GM12878 (cell line): ENCODE results near the gene PLAAT5. TPM values are rescaled to one million over a fixed set of nuclear protein-coding genes. Genes with fewer than 3 reads are reported as not detected.

Source experiments
- ATAC-seq: fragments of 200-7000 bp; cut with Tn5 transposase; 3 replicates; pipeline ENCODE4 v1.9.1; 2020; ENCODE audit warnings: mild to moderate bottlenecking, moderate library complexity
- BruUV-seq: library from RNA; stranded (reverse); fragments of 400-500 nt; replicated peaks from 2 replicates; lab custom pipeline; 2021; lab: Mats Ljungman, UMichigan
- CTCF ChIA-PET: fragments of 300-600 bp; sonication (Branson Sonifier 250); formaldehyde crosslinking; extraction: SDS; loops from one replicate; lab custom pipeline; 2021; ENCODE audit warnings: inconsistent platforms; lab: Yijun Ruan, JAX
- POLR2A ChIA-PET: fragments of 350-600 bp; formaldehyde crosslinking; extraction: SDS; loops from one replicate; lab custom pipeline; 2021; ENCODE audit warnings: inconsistent platforms; lab: Charles Lee
- RAD21 ChIA-PET: fragments of 300-600 bp; sonication (Branson Sonifier 250); formaldehyde crosslinking; loops from one replicate; lab custom pipeline; 2023; ENCODE audit warnings: antibody characterized with exemption; ENCODE audit not compliant: unreplicated experiment; lab: Charles Lee
- SMC1A ChIA-PET: fragments of 300-600 bp; sonication (Branson Sonifier 250); formaldehyde crosslinking; loops from one replicate; lab custom pipeline; 2023; ENCODE audit not compliant: unreplicated experiment, uncharacterized antibody; lab: Charles Lee
- DNase-seq: peaks from one replicate; pipeline ENCODE4 v3.0.0-alpha.2; 2011; ENCODE audit warnings: low read depth, low spot score
- FAIRE-seq: peaks from 3 replicates; lab custom pipeline; 2011; peaks lifted over from hg19 to GRCh38; lab: Jason Lieb, UNC
- H2AFZ ChIP-seq: 2 replicates; pipeline ENCODE4 v1.6.0; 2011; ENCODE audit warnings: low read depth, low read length, control low read depth; ENCODE audit not compliant: control insufficient read depth
- H3K27ac ChIP-seq: 2 replicates; pipeline ENCODE4 v1.5.1; 2011; ENCODE audit warnings: control low read depth; ENCODE audit not compliant: control insufficient read depth, insufficient read depth
- H3K27me3 ChIP-seq, 2 experiments: replicated peaks in 1 of 2; 2 replicates each; pipeline versions ENCODE4 v1.6.0 to v1.6.1; 2011; ENCODE audit warnings: low read length in 1 of 2; ENCODE audit not compliant: control insufficient read depth in 2 of 2, insufficient read depth in 2 of 2
- H3K36me3 ChIP-seq, 2 experiments: 2 replicates each; pipeline ENCODE4 v1.5.1; 2011; ENCODE audit warnings: low read length in 1 of 2; ENCODE audit not compliant: control insufficient read depth in 2 of 2, insufficient read depth in 2 of 2
- H3K4me1 ChIP-seq: 2 replicates; pipeline ENCODE4 v1.6.1; 2011; ENCODE audit warnings: mild to moderate bottlenecking, low read length, moderate library complexity, mixed read lengths; ENCODE audit not compliant: control insufficient read depth, insufficient read depth
- H3K4me2 ChIP-seq: 2 replicates; pipeline ENCODE4 v1.6.0; 2011; ENCODE audit warnings: control low read depth; ENCODE audit not compliant: control insufficient read depth, insufficient read depth
- H3K4me3 ChIP-seq: fragments of 200-600 bp; sonication (generic); 2 replicates; pipeline ENCODE4 v1.5.1; 2016
- H3K79me2 ChIP-seq: 2 replicates; pipeline ENCODE4 v1.6.0; 2011; ENCODE audit warnings: low read length; ENCODE audit not compliant: control insufficient read depth, insufficient read depth
- H3K9ac ChIP-seq: 2 replicates; pipeline ENCODE4 v1.8.0; 2011; ENCODE audit warnings: low read length, control low read depth, mixed read lengths; ENCODE audit not compliant: control insufficient read depth, insufficient read depth
- H3K9me3 ChIP-seq: replicated peaks from 3 replicates; pipeline ENCODE4 v1.5.1; 2011; ENCODE audit warnings: mild to moderate bottlenecking, low read length; ENCODE audit not compliant: control insufficient read depth, insufficient read depth
- H4K20me1 ChIP-seq: 2 replicates; pipeline ENCODE4 v1.6.0; 2011; ENCODE audit not compliant: control insufficient read depth, insufficient read depth
- CBX3 ChIP-seq: fragments of 200-600 bp; sonication (generic); IDR thresholded peaks from 2 replicates; pipeline ENCODE4 v1.6.1; 2016; ENCODE audit warnings: low read depth, borderline replicate concordance
- IRF4 ChIP-seq: IDR thresholded peaks from 2 replicates; pipeline ENCODE4 v1.6.1; 2011; ENCODE audit warnings: low read depth, low read length
- NFIC ChIP-seq: IDR thresholded peaks from 2 replicates; pipeline ENCODE4 v1.6.1; 2012; ENCODE audit warnings: low read depth, mild to moderate bottlenecking, inconsistent platforms, low read length, moderate library complexity
- SIX5 ChIP-seq: IDR thresholded peaks from 2 replicates; pipeline ENCODE4 v1.6.1; 2011; ENCODE audit warnings: mild to moderate bottlenecking, low read depth, low read length, moderate library complexity; ENCODE audit not compliant: severe bottlenecking
- SREBF1 ChIP-seq: IDR thresholded peaks from 2 replicates; pipeline ENCODE4 v1.6.1; 2012; ENCODE audit warnings: mild to moderate bottlenecking, low read length
- TBL1XR1 ChIP-seq: IDR thresholded peaks from 2 replicates; pipeline ENCODE4 v1.6.1; 2012; ENCODE audit warnings: low read depth, low read length, improper control_type of control experiment
- WGBS: methylation state at CpG from one replicate; pipeline ENCODE4 v1.1.6; 2016; ENCODE audit warnings: low lambda C conversion rate; ENCODE audit not compliant: insufficient replicate concordance, insufficient coverage; ENCODE audit errors: missing lambda C conversion rate; 5-methylcytosine and 5-hydroxymethylcytosine counted together
- in situ Hi-C: fragments of 300-500 bp; cut with MboI; formaldehyde crosslinking; loops from 9 replicates; pipeline ENCODE4 v1.14.3; 2018; ENCODE audit warnings: mixed read lengths
- intact Hi-C: fragments of 100-400 bp; cut with micrococcal nuclease; formaldehyde crosslinking; loops from one replicate; pipeline ENCODE4 v1.14.2; 2022; ENCODE audit not compliant: unreplicated experiment
- polyA plus RNA-seq, 11 experiments: library from polyadenylated mRNA; depleted of rRNA in 4 of 11; unstranded in 6 of 11; stranded (reverse) in 5 of 11; fragments of >200 nt; fragmentation: Nextera tagmentation in 4 of 11; fragmentation: Illumina TruSeq in 1 of 11; extraction: Ambion mirVana in 4 of 11; extraction: Trizol in 1 of 11; gene quantifications; 1 replicate in 1 of 11; 2 replicates in 10 of 11; pipeline versions ENCODE4 v1.2.1 to v1.2.3, GENCODE V29; 2011 to 2016; ENCODE audit warnings: inconsistent platforms in 2 of 11, missing spikeins in 2 of 11, low read depth in 1 of 11
- total RNA-seq, 4 experiments: library from RNA; depleted of rRNA in 3 of 4; stranded (reverse); fragments of >200 nt in 3 of 4; fragmentation: Illumina TruSeq in 1 of 4; extraction: Trizol in 1 of 4; gene quantifications; 2 replicates each; pipeline versions ENCODE4 v1.2.1 to v1.2.3, GENCODE V29; 2013 to 2021
- TF ChIP-seq, protein P1 (sequence below): fragments of 450-650 bp; formaldehyde crosslinking; IDR thresholded peaks from 2 replicates; pipeline ENCODE4 v1.5.0; 2022; ENCODE audit warnings: mild to moderate bottlenecking, missing genetic modification characterization
- TF ChIP-seq, protein P2 (sequence below): IDR thresholded peaks from 2 replicates; pipeline ENCODE4 v1.6.1; 2012; ENCODE audit warnings: low read depth, low read length, improper control_type of control experiment
- TF ChIP-seq, protein P3 (sequence below): fragments of 450-650 bp; IDR thresholded peaks from 2 replicates; pipeline ENCODE4 v1.6.1; 2017; ENCODE audit warnings: low read depth, mild to moderate bottlenecking, moderate library complexity

The PLAAT5 gene
- total and polyA plus RNA-seq, 10 of the 15 experiments (the other 5 are each of a cell fraction or from before 2014, with no cell fraction given): not detected

DNA sequence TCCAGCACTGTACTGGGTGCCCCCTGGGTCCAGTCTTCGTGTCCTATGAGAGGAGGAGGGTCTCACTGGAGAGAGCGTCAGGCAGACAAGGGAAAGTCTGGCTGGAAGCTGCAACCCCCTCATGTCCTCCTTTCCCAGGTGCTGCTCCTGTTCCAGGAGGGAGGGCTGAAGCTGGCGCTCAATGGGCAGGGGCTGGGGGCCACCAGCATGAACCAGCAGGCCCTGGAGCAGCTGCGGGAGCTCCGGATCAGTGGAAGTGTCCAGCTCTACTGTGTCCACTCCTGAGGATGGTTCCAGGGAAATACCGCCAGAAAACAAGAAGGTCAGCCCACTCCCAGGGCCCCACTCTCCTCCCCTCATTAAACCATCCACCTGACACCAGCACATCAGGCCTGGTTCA, 25.1 kb upstream of the PLAAT5 start:
- no peak overlapping the region for H3K4me2 ChIP-seq
- TF ChIP-seq, protein P1, sequence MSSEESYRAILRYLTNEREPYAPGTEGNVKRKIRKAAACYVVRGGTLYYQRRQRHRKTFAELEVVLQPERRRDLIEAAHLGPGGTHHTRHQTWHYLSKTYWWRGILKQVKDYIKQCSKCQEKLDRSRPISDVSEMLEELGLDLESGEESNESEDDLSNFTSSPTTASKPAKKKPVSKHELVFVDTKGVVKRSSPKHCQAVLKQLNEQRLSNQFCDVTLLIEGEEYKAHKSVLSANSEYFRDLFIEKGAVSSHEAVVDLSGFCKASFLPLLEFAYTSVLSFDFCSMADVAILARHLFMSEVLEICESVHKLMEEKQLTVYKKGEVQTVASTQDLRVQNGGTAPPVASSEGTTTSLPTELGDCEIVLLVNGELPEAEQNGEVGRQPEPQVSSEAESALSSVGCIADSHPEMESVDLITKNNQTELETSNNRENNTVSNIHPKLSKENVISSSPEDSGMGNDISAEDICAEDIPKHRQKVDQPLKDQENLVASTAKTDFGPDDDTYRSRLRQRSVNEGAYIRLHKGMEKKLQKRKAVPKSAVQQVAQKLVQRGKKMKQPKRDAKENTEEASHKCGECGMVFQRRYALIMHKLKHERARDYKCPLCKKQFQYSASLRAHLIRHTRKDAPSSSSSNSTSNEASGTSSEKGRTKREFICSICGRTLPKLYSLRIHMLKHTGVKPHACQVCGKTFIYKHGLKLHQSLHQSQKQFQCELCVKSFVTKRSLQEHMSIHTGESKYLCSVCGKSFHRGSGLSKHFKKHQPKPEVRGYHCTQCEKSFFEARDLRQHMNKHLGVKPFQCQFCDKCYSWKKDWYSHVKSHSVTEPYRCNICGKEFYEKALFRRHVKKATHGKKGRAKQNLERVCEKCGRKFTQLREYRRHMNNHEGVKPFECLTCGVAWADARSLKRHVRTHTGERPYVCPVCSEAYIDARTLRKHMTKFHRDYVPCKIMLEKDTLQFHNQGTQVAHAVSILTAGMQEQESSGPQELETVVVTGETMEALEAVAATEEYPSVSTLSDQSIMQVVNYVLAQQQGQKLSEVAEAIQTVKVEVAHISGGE (CRISPR knock-in tag): no peak
- TF ChIP-seq IRF4 (no peak), CBX3 (no peak), SIX5 (no peak), TBL1XR1 (no peak), NFIC (no peak), SREBF1 (no peak)
- TF ChIP-seq, protein P2, sequence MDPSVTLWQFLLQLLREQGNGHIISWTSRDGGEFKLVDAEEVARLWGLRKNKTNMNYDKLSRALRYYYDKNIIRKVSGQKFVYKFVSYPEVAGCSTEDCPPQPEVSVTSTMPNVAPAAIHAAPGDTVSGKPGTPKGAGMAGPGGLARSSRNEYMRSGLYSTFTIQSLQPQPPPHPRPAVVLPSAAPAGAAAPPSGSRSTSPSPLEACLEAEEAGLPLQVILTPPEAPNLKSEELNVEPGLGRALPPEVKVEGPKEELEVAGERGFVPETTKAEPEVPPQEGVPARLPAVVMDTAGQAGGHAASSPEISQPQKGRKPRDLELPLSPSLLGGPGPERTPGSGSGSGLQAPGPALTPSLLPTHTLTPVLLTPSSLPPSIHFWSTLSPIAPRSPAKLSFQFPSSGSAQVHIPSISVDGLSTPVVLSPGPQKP: no peak
- TF ChIP-seq, protein P3, sequence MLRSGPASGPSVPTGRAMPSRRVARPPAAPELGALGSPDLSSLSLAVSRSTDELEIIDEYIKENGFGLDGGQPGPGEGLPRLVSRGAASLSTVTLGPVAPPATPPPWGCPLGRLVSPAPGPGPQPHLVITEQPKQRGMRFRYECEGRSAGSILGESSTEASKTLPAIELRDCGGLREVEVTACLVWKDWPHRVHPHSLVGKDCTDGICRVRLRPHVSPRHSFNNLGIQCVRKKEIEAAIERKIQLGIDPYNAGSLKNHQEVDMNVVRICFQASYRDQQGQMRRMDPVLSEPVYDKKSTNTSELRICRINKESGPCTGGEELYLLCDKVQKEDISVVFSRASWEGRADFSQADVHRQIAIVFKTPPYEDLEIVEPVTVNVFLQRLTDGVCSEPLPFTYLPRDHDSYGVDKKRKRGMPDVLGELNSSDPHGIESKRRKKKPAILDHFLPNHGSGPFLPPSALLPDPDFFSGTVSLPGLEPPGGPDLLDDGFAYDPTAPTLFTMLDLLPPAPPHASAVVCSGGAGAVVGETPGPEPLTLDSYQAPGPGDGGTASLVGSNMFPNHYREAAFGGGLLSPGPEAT: no peak
- ATAC-seq (no peak), DNase-seq (no peak), FAIRE-seq (no peak)
- H3K9me3 ChIP-seq: no peaks in the 10 kb centered on the region; the same call in 2 of the 3 replicates
- ChIA-PET CTCF (interaction anchor here (0.7 kb wide), 1 partner anchor 26 kb away, joined by 3 read pairs; no protein-coding TSS in a partner anchor), RAD21 (interaction anchor here (2.3 kb wide), 1 partner anchor 37 kb away, joined by 4 read pairs; no protein-coding TSS in a partner anchor), SMC1A (no interaction called here), POLR2A (no interaction called here)
- H2AFZ ChIP-seq: no peak overlapping the region
- no peaks in the 10 kb centered on the region for H3K79me2 ChIP-seq
- WGBS: 25% methylated on average over 6 of the region's 6 CpGs
- no peaks in the 10 kb centered on the region for H3K36me3 ChIP-seq
- H3K27me3 ChIP-seq: no peaks in the 10 kb centered on the region; a peak in 1 of 4 replicates
- H4K20me1 ChIP-seq: no peaks in the 10 kb centered on the region
- H3K4me1 ChIP-seq: no peaks in the 10 kb centered on the region
- intact Hi-C loops (no loop called here), in situ Hi-C loops (no loop called here)
- no peak overlapping the region for H3K9ac ChIP-seq
- H3K4me3 ChIP-seq: no peak overlapping the region
- BruUV-seq: no TSS peak
- no peak overlapping the region for H3K27ac ChIP-seq
